H9 (cell line): Measurements from ENCODE around the gene NGFR. TPM values are rescaled to one million over a fixed set of nuclear protein-coding genes. Genes with fewer than 3 reads are reported as not detected.
A peak's percentile ranks its signal among the peaks of the same experiment; 100 is the strongest.

Experiments
- DNase-seq: peaks from one replicate; pipeline ENCODE4 v3.0.0-alpha.2; 2017
- H2AFZ ChIP-seq: one replicate; pipeline ENCODE4 v1.6.1; 2013; ENCODE audit warnings: mild to moderate bottlenecking, low read length, control low read depth, moderate library complexity
- H2AK5ac ChIP-seq: 2 replicates; pipeline ENCODE4 v1.6.1; 2013; ENCODE audit warnings: low read length, control low read depth, mixed read lengths; ENCODE audit not compliant: insufficient read length
- H2BK120ac ChIP-seq: one replicate; pipeline ENCODE4 v1.6.1; 2013; ENCODE audit warnings: low read depth, mild to moderate bottlenecking, low read length, control low read depth, inconsistent platforms; ENCODE audit not compliant: poor library complexity, severe bottlenecking
- H2BK12ac ChIP-seq: 2 replicates; pipeline ENCODE4 v1.6.1; 2013; ENCODE audit warnings: low read length, control low read depth, mixed read lengths, low read depth; ENCODE audit not compliant: insufficient read length
- H2BK15ac ChIP-seq: 2 replicates; pipeline ENCODE4 v1.6.1; 2013; ENCODE audit warnings: low read depth, low read length, control low read depth
- H2BK20ac ChIP-seq: one replicate; pipeline ENCODE4 v1.6.1; 2013; ENCODE audit warnings: low read depth, mild to moderate bottlenecking, low read length, control low read depth, inconsistent platforms; ENCODE audit not compliant: poor library complexity, severe bottlenecking
- H2BK5ac ChIP-seq: 2 replicates; pipeline ENCODE4 v1.6.1; 2013; ENCODE audit warnings: low read length, control low read depth, mixed read lengths; ENCODE audit not compliant: insufficient read length
- H3K14ac ChIP-seq: 2 replicates; pipeline ENCODE4 v1.6.1; 2013; ENCODE audit warnings: low read length, control low read depth; ENCODE audit not compliant: insufficient read depth
- H3K18ac ChIP-seq: 2 replicates; pipeline ENCODE4 v1.6.1; 2013; ENCODE audit warnings: low read depth, mild to moderate bottlenecking, mixed read lengths, low read length, control low read depth; ENCODE audit not compliant: insufficient read length
- H3K23ac ChIP-seq: 2 replicates; pipeline ENCODE4 v1.6.1; 2013; ENCODE audit warnings: low read length, control low read depth, mixed read lengths, low read depth; ENCODE audit not compliant: insufficient read length
- H3K23me2 ChIP-seq: 2 replicates; pipeline ENCODE4 v1.6.1; 2013; ENCODE audit warnings: low read depth, mild to moderate bottlenecking, mixed read lengths, low read length, control low read depth; ENCODE audit not compliant: insufficient read length, poor library complexity, severe bottlenecking
- H3K27ac ChIP-seq: 2 replicates; pipeline ENCODE4 v1.5.1; 2013; ENCODE audit warnings: low read length, control low read depth, mixed read lengths, low read depth; ENCODE audit not compliant: insufficient read length
- H3K27me3 ChIP-seq: 2 replicates; pipeline ENCODE4 v1.6.1; 2013; ENCODE audit warnings: low read length, control low read depth, inconsistent platforms; ENCODE audit not compliant: insufficient read depth
- H3K4ac ChIP-seq: 2 replicates; pipeline ENCODE4 v1.6.1; 2013; ENCODE audit warnings: low read depth, mild to moderate bottlenecking, control low read depth, inconsistent platforms, low read length, moderate library complexity
- H3K4me1 ChIP-seq: 2 replicates; pipeline ENCODE4 v1.6.1; 2013; ENCODE audit warnings: low read length, control low read depth, inconsistent platforms; ENCODE audit not compliant: insufficient read depth
- H3K4me2 ChIP-seq: 2 replicates; pipeline ENCODE4 v1.6.1; 2013; ENCODE audit warnings: low read length, control low read depth, mixed read lengths; ENCODE audit not compliant: insufficient read length, insufficient read depth
- H3K56ac ChIP-seq: 2 replicates; pipeline ENCODE4 v1.6.1; 2013; ENCODE audit warnings: low read depth, mild to moderate bottlenecking, mixed read lengths, low read length, control low read depth; ENCODE audit not compliant: insufficient read length
- H3K79me1 ChIP-seq: 2 replicates; pipeline ENCODE4 v1.6.1; 2013; ENCODE audit warnings: low read depth, mild to moderate bottlenecking, moderate library complexity, low read length, control low read depth, inconsistent platforms; ENCODE audit not compliant: insufficient read depth, poor library complexity, severe bottlenecking
- H3K79me2 ChIP-seq: 2 replicates; pipeline ENCODE4 v1.6.1; 2013; ENCODE audit warnings: low read length, control low read depth, inconsistent platforms; ENCODE audit not compliant: insufficient read depth
- H3K9ac ChIP-seq: 2 replicates; pipeline ENCODE4 v1.6.1; 2013; ENCODE audit warnings: low read length, control low read depth, mixed read lengths; ENCODE audit not compliant: insufficient read length; ENCODE audit errors: extremely low read depth
- H3K9me3 ChIP-seq: one replicate; pipeline ENCODE4 v1.6.1; 2013; ENCODE audit warnings: low read depth, low read length, inconsistent platforms; ENCODE audit not compliant: control insufficient read depth
- H3T11ph ChIP-seq: one replicate; pipeline ENCODE4 v1.6.1; 2013; ENCODE audit warnings: mild to moderate bottlenecking, low read length, control low read depth, inconsistent platforms
- H4K20me1 ChIP-seq: one replicate; pipeline ENCODE4 v1.6.1; 2013; ENCODE audit not compliant: control insufficient read depth, insufficient read length, insufficient read depth
- H4K5ac ChIP-seq: 2 replicates; pipeline ENCODE4 v1.6.1; 2013; ENCODE audit warnings: low read depth, mild to moderate bottlenecking, mixed read lengths, low read length, control low read depth; ENCODE audit not compliant: insufficient read length
- H4K8ac ChIP-seq: replicated peaks from 2 replicates; pipeline ENCODE4 v1.6.1; 2013; ENCODE audit warnings: low read length, control low read depth, mixed read lengths, low read depth; ENCODE audit not compliant: insufficient read length
- H4K91ac ChIP-seq: 2 replicates; pipeline ENCODE4 v1.6.1; 2013; ENCODE audit warnings: low read depth, mild to moderate bottlenecking, moderate library complexity, mixed read lengths, low read length, control low read depth; ENCODE audit not compliant: insufficient read length
- H3K27ac Mint-ChIP-seq, 3 experiments: 2 replicates in 2 of 3; 3 replicates in 1 of 3; pipeline ENCODE4 v1.8.0; 2020 to 2021; ENCODE audit warnings: mixed read lengths in 3 of 3, mild to moderate bottlenecking in 1 of 3, moderate library complexity in 1 of 3
- H3K27me3 Mint-ChIP-seq: 2 replicates; pipeline ENCODE4 v1.8.0; 2021; ENCODE audit warnings: low read depth, mild to moderate bottlenecking, moderate library complexity, mixed read lengths
- H3K36me3 Mint-ChIP-seq, 3 experiments: 2 replicates in 2 of 3; 3 replicates in 1 of 3; pipeline ENCODE4 v1.8.0; 2020 to 2021; ENCODE audit warnings: low read depth in 3 of 3, mixed read lengths in 3 of 3; ENCODE audit not compliant: insufficient read depth in 1 of 3
- H3K4me1 Mint-ChIP-seq, 2 experiments: 2 replicates each; pipeline ENCODE4 v1.8.0; 2020; ENCODE audit warnings: mixed read lengths in 2 of 2
- H3K4me3 Mint-ChIP-seq, 2 experiments: 2 replicates in 1 of 2; 3 replicates in 1 of 2; pipeline ENCODE4 v1.8.0; 2020 to 2021; ENCODE audit warnings: mild to moderate bottlenecking in 2 of 2, mixed read lengths in 2 of 2, moderate library complexity in 1 of 2
- H3K9me3 Mint-ChIP-seq, 2 experiments: 2 replicates in 1 of 2; 3 replicates in 1 of 2; pipeline ENCODE4 v1.8.0; 2020; ENCODE audit warnings: mild to moderate bottlenecking in 2 of 2, mixed read lengths in 2 of 2, moderate library complexity in 1 of 2
- WGBS: extraction: QIAGEN DNeasy Blood & Tissue Kit; methylation state at CpG from one replicate; pipeline ENCODE4 v1.1.7; 2013; ENCODE audit warnings: missing lambda C conversion rate, low lambda C conversion rate, mixed read lengths; ENCODE audit not compliant: insufficient read length; ENCODE audit errors: extremely low coverage; 5-methylcytosine and 5-hydroxymethylcytosine counted together
- total RNA-seq: library from RNA; stranded (reverse); gene quantifications from 2 replicates; pipeline ENCODE4 v1.2.1, GENCODE V29; 2021
- TF ChIP-seq, protein P1 (sequence below): fragments of 200-600 bp; sonication (generic); conservative IDR thresholded peaks from 3 replicates; pipeline ENCODE4 v1.8.0; 2021; ENCODE audit warnings: antibody characterized with exemption, mild to moderate bottlenecking

Gene NGFR
- total RNA-seq, 1 experiment from 2014 or later = 9.6 TPM

DNA sequence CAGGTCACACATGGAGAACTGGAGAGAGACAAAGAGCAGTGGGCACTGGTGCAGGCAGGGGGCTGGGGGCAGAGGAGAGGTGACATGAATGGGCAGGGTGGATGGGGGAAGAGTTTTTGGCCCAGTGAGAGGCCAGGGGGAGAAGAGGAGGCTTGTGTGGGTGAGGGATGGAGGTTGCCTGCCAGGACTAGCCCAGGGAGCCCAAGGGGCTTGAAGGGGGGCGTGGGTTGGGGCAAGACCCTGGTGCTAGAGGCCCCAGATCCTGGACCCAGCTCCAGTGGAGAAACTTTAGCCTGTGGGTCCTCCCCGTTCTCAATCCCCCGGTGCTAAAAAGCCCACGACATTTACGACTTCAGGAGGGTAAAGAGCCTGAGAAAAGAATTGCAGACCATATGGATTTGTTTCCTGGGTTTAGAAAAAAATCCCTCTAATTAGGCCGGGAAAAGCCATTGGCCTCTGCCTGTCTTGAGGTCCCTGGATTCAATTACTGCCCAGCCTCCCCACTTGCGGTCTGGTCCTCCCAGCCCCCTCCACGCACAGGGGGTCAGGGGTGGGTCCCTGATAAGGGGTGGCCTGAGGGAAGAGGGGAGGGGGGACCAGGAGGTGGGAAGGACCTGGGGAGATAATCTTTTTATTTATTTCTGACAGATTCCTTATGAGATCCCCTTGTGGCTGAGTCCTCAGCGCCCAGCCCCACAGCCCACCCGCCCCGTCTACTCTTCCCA is 33.0 kb downstream of the NGFR start:
- no peaks in the 10 kb centered on the region for H4K20me1 ChIP-seq
- H3K79me2 ChIP-seq = no peaks in the 10 kb centered on the region
- Mint-ChIP-seq H3K4me1 (peaks cover 2 to 14% of the 10 kb centered on the region in 2 experiments; a peak in 3 of 4 replicates), H3K27me3 (no peaks in the 10 kb centered on the region; the same call in 1 of the 2 replicates), H3K4me3 (no peak overlapping the region), H3K9me3 (no peaks in the 10 kb centered on the region; a peak in 1 of 5 replicates), H3K27ac (peak overlapping the region in 2 of 3 experiments; percentile 2 to 78; a peak in 2 of 7 replicates), H3K36me3 (no peaks in the 10 kb centered on the region)
- H3K23ac ChIP-seq = no peak overlapping the region
- no peak overlapping the region for H2AFZ ChIP-seq
- H2BK20ac ChIP-seq = no peak overlapping the region
- TF ChIP-seq, protein P1, sequence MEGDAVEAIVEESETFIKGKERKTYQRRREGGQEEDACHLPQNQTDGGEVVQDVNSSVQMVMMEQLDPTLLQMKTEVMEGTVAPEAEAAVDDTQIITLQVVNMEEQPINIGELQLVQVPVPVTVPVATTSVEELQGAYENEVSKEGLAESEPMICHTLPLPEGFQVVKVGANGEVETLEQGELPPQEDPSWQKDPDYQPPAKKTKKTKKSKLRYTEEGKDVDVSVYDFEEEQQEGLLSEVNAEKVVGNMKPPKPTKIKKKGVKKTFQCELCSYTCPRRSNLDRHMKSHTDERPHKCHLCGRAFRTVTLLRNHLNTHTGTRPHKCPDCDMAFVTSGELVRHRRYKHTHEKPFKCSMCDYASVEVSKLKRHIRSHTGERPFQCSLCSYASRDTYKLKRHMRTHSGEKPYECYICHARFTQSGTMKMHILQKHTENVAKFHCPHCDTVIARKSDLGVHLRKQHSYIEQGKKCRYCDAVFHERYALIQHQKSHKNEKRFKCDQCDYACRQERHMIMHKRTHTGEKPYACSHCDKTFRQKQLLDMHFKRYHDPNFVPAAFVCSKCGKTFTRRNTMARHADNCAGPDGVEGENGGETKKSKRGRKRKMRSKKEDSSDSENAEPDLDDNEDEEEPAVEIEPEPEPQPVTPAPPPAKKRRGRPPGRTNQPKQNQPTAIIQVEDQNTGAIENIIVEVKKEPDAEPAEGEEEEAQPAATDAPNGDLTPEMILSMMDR = no peak
- no peak overlapping the region for H2BK5ac ChIP-seq
- no peak overlapping the region for H2BK120ac ChIP-seq
- no peak overlapping the region for H3K56ac ChIP-seq
- no peak overlapping the region for H3K18ac ChIP-seq
- H2BK15ac ChIP-seq = no peak overlapping the region
- H3K27me3 ChIP-seq = no peaks in the 10 kb centered on the region
- no peaks in the 10 kb centered on the region for H3K79me1 ChIP-seq
- no peaks in the 10 kb centered on the region for H3K23me2 ChIP-seq
- H4K8ac ChIP-seq = no peak overlapping the region
- H4K91ac ChIP-seq = no peak overlapping the region
- no peak overlapping the region for H3K27ac ChIP-seq
- no CpG with 5 or more reads among the region's 11 CpGs for WGBS
- DNase-seq = peak; percentile 21
- H2AK5ac ChIP-seq = no peak overlapping the region
- H3K14ac ChIP-seq = no peak overlapping the region
- no peak overlapping the region for H3K9ac ChIP-seq
- no peaks in the 10 kb centered on the region for H3K9me3 ChIP-seq
- no peak overlapping the region for H3K4me2 ChIP-seq
- no peak overlapping the region for H3K4ac ChIP-seq
- H3K4me1 ChIP-seq = no peaks in the 10 kb centered on the region; the same call in 1 of the 2 replicates
- H3T11ph ChIP-seq = no peak overlapping the region
- H2BK12ac ChIP-seq = no peak overlapping the region
- H4K5ac ChIP-seq = no peak overlapping the region
